Measurements from ENCODE around the gene TH.

TH gene

DNA sequence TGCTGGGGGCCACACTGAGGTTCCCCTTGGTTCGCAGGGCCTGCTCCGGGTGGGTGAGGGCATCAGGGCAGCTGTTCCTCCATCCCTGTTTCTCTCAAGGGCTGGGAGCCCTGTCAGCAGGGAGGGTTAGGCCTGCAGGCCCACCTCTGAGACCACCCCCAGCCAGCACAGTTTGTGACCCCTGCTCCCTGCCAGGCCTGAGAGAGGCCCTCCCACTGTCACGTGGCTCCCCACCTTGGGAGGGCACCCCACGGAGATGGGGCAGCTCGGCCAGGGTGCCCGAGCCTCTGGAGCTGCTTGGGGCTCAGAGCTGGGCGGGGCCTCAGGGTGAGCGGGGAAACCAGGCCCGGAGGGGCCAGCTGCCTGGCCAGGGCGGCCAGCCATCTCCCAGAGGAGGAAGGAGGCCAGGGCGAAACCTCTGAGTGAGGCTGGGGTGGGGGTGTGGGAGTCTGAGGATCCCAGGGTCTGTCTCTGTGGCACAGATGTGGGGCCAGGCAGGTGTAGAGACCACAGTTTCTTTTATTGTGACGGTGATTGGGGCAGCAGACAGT is 8.1 kb downstream of the TH start:
- no peak for DNase-seq (ENCODE audit: extremely low read depth in 1 of 2, low read depth in 1 of 2)

DNA sequence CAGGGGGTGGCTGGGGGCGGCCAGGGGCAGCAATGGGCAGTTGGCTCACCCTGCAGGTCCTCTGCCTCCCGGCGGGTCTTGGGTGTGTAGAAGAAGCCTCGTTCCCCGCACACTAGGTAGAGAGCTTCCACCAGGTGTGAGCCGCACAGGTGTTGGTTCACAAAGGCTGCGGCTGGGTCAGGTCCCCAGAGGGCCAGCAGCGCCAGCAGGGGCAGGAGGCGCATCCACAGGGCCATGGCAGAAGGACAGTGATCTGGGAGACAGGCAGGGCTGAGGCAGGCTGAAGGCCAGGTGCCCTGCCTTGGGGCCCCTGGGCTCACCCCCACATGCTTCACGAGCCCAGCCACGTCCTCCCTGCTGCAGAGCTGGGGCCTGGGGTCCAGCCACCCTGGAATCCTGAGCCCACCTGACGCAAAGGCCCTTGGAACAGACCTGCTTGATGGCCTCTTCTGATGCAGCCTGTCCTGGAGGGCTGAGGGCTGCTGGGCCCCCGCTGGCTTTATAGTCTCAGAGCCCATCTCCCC is 10.8 kb downstream of the TH start, which contains the start of gene INS:
TSS of gene INS (minus strand) at position 474 of the 524 bp plus-strand sequence. CDS start at position 236, 238 bp downstream.
- no peak for DNase-seq (ENCODE audit: extremely low read depth in 1 of 2, low read depth in 1 of 2)

DNA sequence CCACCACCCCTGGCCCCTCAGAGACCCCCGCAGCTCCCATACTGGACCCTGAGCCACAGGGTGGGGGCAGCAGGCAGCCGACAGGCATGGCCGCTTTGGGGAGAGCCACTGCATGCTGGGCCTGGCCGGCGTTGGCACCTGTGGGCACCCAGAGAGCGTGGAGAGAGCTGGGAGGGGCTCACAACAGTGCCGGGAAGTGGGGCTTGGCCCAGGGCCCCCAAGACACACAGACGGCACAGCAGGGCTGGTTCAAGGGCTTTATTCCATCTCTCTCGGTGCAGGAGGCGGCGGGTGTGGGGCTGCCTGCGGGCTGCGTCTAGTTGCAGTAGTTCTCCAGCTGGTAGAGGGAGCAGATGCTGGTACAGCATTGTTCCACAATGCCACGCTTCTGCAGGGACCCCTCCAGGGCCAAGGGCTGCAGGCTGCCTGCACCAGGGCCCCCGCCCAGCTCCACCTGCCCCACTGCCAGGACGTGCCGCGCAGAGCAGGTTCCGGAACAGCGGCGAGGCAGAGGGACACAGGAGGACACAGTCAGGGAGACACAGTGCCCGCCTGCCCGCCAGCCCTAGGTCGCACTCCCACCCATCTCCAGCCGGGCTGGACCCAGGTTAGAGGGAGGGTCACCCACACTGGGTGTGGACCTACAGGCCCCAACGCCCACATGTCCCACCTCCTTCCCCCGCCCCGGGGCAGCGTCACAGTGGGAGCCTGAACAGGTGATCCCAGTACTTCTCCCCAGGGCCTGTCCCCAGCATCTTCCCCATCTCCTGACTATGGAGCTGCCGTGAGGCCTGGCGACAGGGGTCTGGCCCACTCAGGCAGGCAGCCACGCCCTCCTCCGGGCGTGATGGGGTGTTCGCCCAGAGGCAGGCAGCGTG is 11.8 kb downstream of the TH start:
- no peak for DNase-seq (ENCODE audit: extremely low read depth in 1 of 2, low read depth in 1 of 2)

DNA sequence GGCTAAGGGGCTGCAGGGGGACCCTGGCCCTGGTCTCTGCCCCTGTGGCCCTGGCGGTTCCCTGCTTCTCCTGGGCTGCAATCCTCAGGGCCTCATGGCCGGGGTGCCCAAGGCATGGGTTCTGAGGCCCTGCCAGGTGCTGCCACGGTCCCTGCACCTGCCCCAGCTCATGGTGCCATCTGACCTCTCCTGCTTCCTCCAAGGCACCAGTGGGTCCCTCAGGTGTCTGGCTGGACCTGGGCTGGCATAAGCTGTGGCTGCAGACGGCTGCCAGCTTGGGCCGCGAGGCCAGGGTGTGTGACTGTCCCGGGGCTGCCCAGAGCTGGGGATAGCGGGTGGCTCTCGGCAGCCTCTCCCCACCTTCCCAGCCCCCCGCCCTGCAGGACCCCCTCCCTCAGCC is 12.6 kb downstream of the TH start:
- DNase-seq (ENCODE audit: extremely low read depth in 1 of 2, low read depth in 1 of 2), result no peak

DNA sequence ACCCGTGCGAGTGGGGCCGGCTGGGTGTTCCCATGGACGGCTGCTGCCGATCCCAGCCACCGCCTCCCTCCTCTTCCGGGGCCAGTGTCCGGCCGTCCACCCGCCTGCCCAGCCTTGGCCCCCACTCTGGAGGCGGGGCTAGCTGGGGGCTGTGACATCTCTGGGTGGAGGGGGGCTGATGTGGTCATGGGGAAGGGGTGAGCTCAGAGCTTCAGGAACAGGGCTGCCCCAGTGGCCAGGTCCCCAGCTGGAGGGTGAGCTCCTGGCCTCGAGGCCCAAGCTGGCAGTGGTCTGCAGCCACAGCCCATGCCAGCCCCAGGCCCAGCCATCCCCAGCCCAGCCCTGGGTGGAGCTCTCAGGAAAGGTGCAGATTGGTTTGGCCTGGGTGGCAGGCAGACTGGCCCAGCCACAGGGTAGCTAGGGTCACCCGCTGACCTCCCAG is 13.3 kb downstream of the TH start:
- DNase-seq (ENCODE audit: extremely low read depth in 1 of 2, low read depth in 1 of 2), result no peak

DNA sequence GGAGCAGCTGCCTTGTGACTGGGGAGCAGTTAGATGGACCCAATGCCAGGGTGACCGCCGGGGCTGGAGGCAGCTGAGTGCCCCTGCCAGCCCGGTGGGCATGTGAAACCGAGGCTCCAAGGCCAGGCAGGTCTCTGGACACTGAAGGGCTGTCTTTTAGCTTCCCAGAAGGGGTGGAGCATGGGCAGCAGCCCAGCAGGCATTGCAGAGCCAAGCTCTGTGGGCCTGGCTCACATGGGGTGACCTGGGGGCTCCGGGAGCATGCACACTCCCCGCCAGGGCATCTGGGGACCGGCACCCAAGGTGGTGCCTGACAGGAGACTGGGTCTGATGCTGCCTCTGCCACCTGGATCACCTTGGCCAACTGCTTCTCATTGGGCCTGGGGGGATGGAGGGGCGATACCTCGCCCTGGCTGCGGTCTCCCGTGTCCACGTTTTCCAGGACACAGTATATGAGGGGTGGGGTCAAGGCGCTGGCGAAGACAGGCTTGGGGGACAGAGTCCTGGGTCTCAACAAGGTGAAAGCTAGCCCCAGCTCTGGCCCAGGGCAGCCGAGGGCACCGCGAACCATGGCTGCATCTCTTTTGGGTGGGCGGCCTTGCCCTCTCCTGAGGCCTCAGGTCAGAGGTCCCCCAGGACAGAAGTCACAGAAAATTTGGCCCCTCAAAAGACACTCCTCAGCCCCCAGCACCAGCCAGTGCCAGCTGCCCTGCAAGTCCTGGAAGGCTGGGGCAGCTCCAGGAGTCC is 14.1 kb downstream of the TH start:
- DNase-seq (ENCODE audit: extremely low read depth in 1 of 2, low read depth in 1 of 2), result no peak

DNA sequence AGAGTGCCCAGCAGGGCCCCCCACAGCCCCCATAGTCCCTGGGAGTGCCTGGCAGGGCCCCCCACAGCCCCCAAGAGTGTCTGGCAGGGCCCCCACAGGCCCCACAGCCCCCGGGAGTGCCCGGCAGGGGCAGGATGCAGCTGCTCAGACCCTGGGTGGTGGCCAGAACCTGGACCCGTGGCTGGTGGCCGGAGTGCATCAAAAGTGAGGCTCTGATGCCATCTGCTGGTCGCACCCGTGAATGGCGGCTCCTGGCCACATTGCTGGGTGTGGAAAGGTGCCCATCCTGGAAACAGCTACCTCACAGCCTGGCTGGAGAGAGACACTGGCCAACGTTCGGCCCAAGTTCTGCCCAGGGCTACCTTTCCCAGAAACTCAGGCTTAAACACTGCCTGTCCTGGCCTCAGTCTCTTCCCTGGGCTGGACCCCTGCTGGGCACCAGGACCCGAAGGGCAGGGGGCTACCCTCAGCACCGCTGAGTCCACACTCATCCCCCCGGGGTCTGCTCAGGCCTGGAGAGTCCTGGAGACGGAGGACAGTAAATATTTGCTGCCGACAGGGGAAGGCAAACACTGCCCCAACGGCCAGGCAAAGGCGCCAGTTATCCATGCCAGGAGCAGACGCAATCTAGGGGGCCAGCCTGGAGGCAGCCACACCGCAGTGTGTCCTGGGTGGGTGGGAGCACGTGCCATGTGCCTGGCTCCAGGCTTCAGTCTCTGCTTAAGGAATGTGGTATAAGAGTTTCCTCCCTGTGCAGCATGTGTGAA is 15.0 kb downstream of the TH start:
- DNase-seq (ENCODE audit: extremely low read depth in 1 of 2, low read depth in 1 of 2), result peak in 1 of 2 donors; percentile 25

DNA sequence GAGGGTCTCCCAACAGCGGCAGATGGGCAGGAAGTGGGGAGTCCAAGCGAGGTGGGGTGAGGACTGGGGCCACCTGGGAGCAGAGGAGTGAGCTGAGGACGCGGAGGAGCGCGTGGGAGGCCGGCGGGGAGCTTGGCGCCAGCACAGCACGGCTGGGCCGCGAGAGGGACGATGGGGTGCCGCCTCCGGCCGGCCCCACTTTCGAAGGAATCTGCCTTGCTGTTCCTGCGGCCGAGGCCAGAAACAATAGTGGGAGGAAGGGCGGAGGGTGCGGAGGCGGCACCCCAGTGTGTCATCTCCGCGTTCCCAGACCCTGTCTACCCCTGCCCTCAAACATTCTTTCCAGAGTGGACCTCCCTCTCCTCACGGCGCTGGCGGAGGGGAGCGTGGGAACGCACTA is 16.1 kb downstream of the TH start:
- no peak for DNase-seq (ENCODE audit: extremely low read depth in 1 of 2, low read depth in 1 of 2)

DNA sequence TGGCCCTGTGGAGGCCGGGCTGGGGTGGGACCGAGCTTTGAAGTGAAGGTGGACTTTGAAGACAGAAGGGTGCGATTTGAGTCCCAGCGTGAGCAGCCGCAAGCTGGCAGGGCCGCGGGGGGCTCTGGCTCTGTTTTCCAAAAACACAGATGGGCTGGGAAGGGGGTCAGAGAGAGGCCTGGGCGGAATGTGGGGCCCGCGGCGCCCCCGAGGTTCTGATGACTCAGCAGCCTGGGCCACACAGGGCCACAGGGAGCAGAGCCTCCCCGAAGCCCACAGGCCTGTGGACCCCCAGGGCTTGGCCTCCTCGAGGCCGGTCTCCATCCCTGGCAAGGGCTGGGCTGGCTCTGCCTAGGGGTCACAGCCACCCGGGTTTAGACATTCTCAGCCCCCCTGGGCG is 16.7 kb downstream of the TH start:
- no peak for DNase-seq (ENCODE audit: extremely low read depth in 1 of 2, low read depth in 1 of 2)

DNA sequence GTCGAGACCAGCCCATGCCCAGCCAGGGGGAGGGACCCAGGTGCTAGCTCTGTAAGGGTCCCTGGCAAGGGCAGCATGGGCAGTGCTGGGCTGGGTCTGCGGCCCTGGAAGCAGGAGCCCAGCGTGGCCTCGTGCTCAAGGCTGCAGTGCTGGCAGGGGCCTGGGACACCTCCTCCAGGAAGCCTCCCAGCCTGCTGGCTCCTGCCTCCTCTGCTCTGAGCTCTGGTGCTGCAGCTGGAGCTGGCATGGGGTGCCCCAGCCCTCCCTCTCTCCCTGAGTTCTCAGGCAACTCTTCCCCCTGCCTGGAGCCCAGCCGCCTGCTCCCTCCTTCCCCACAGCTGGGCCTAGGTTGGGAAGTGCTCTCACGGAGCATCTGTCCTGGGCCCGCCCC is 17.4 kb downstream of the TH start:
- no peak for DNase-seq (ENCODE audit: extremely low read depth in 1 of 2, low read depth in 1 of 2)

DNA sequence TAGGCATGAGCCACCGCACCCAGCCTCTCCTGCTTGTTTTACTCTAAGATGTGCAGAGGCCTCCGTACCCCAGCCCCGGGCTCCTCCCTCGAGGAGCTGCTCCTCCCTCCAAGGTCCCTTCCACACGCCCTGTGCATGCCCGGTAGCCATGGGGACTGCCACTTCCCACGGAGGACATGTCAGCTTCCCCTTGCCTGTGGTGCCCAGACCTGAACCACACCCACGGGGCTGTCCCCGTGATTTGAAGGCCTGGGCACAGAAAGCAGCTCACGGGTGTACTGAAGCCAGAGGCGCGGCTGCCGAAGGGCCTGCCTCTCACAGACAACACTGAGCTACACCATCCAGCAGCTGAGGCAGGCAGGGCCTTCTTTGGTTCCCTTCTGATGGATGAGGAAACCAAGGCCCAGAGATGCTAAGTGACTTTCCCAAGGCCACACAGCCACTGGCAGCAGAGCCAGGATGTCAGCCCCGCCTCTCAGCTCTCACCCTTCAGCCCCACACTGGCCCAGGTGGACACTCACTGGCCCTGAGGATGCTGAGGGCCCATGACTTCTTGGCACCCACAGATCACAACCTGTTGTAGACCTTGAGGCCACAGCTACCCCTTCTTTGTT is 17.9 kb downstream of the TH start:
- no peak for DNase-seq (ENCODE audit: extremely low read depth in 1 of 2, low read depth in 1 of 2)

DNA sequence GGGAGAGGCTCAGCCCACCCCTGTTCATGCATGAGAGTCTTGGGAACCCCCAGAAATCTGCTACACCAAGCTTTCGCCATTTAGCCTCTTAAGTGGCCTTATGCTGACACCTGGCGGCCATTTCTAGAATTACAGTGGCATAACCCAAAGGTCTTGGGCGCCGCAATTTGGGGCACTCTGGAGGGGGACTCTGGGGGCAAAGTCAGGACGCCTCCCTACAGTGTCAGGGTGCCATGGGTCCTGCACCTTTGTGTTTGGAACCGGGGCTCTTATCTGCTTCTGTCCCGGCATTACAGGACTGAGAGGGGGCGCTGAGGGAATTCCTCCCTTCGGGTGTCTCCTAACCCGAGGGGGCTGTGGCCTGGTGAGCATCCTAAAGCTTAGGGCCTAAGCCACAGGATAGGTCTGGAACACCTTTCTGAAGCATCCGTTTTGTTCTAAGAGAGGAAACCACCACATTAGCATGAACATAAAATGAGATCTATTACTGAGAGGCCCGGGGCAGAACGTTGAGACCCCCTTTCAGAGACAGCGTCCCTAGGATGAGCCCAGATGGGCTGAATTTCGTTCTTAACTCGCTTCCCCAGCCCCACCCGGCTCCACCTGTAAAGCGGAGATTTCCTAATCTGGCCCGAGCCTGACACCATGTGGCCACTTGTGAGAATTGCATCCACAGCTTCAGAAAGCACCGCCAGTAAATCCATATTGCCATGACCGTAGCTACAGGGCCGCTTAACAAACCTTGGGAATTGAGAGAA is 19.9 kb downstream of the TH start:
- peak; percentile 49 to 50 for DNase-seq (ENCODE audit: extremely low read depth in 1 of 2, low read depth in 1 of 2)

DNA sequence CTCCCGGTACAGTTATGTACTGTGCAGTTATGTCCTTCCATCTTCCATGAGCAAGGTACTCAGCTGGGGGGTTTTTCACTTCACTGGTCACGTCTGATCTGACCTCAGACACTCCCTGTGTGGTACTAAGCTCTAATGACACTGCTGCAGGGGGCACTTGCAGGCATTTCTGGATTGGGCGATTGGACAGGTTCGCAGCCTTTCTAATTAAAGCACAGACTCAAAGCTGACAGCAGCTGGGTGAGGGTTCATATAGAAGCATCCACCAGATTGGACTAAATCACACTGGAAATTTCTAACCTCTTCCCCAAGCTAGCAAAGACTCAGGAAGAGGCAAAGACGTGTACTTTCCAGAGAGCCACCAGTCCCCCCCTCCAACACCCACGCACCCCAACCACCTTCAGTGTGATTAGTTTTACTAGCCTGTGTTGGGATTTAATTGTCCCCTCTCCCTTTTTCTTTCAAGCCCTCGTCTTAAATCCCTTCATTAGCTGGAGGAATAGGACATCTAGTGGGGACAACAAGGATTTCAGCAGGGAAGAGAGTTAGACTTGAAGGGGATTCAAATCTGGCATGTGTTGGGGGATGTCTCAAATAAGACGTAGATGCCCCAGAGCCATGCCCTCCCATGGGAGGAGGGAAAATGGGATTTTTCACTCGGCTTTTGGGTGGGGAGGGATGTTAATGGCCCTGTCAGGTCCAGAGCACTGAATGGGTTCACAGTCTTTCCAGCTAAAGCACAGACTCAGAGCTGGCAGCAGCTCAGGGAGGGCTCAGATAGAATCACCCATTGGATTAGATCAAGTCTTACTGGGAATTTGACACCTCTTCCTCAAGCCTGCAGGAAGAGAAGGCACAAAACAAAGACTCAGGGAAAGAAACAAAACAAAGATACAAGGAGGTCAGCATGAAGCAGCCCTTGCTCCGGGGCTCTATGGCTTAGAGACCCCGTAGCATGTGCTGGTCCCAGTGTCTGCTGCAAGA is 21.5 kb downstream of the TH start:
- no peak for DNase-seq (ENCODE audit: extremely low read depth in 1 of 2, low read depth in 1 of 2)

DNA sequence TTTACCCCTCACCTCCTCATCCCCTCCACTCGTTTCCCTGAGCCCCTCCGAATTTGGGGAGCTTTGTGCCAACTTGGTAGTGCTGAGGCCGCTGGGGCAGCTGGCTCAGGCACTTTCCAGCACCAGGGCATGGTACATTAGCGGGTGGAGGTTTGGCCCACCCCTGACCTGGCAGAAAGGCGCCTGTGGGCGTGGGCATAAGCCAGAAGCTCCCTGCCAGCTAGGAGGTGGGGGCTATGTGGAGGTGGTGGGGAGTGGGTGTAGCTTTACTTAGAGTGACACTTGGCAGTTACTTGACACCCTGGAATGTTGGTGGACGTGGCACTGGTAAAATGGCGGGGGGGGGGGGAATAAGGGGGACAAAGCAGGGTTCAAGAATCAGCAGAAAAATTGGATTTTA is 22.2 kb downstream of the TH start:
- DNase-seq (ENCODE audit: extremely low read depth in 1 of 2, low read depth in 1 of 2), result no peak

DNA sequence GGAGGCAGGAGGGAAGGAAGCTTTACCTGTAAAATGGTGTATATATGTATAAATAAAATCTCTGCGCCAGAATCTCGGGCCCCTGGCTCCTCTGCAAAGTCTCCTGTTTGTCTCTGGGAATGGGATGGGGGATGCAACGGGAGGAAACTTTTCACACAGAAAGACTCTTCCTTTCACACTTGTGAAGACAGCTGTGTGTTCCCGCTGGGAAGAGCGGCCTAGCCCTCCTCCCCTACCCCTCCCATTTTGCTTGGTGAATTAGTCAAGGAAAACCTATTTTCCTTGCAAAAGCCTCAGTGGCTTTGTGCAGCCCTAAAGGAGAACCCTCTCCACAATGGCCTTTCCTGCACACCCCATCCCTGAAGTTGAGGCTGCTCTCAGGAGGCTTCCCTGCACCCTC is 23.0 kb downstream of the TH start:
- DNase-seq (ENCODE audit: extremely low read depth in 1 of 2, low read depth in 1 of 2), result no peak

DNA sequence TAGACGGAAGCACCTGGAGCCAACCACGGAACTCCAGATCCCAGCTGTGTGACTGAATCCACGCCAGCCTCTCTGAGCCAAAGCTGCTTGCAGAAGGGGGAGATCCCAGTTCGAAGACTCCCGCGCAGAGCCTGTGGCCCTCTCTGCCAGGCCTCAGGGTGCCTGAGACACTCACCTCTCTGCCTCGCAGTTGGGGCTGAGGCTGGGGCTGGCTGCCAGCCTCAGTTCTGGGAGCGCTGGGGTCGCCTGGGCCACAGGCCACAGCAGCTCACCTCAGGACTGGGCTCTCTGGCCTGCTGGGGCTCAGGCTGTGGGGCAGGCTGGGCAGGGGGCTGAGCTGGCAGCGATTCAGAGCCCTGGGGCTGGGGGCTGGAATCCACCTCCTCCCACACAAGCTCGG is 24.2 kb downstream of the TH start:
- no peak for DNase-seq (ENCODE audit: extremely low read depth in 1 of 2, low read depth in 1 of 2)

DNA sequence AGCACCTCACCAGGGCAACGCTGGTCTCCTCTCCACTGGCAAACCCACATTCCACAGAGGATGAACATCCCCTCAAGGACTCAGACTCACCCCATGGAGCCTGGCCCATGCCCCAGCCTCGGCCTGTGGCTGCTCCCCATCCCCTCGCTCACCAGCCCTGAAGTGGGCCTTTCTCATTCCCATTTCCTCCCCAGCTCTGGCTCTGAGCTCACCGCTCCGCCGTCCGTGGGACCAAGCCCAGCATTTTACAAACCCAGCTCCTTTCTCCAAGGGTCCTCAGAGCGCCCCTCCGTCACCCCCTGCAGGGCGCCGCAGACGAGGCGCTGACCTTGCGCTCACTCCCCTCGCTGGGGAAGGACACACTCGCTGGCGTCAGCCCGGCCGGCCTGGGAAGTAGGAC is 25.6 kb downstream of the TH start:
- DNase-seq (ENCODE audit: extremely low read depth in 1 of 2, low read depth in 1 of 2), result no peak

DNA sequence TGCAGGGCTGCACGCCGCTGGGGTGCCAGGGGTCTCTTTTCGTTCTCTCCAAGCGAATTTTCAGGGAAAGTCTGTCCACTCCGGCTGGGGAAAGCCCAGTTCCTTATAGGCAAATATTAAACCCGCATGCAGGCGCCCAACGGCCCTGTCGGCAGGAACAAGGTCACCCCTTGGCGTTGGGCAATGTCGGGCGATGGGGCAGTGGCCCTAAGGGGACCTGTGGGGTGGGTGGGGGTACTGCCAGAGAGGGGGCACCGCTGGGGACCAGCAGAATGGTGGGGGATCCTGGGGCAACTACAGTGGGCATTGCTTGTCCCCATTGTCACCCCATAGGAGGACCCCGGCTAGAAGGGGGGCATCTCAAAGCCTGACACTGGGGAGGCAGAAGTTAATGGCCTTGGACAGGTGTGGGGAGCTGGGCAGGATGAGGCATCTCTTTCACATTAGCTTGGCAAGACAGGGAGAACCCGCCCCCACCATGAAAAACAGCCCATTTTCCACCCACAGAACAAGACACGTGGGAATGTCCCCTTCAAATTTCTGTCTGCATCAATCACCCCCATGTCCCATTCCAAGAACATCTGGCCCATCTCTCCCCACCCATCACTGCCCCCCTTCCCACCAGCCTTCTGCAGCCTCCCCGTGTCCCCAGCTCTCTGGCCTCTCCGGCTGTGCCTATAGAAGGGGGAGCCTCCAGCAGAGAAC is 26.9 kb downstream of the TH start:
- DNase-seq (ENCODE audit: extremely low read depth in 1 of 2, low read depth in 1 of 2), result no peak
